K562 (cell line): ENCODE results near the gene ABCF2. TPM values are rescaled to one million over a fixed set of nuclear protein-coding genes. Genes with fewer than 3 reads are reported as not detected.
A peak's percentile ranks its signal among the peaks of the same experiment; 100 is the strongest.

Experiments
- DNMT1 ChIP-seq: fragments of 450-650 bp; IDR thresholded peaks from 2 replicates; pipeline ENCODE4 v1.6.1; 2016; ENCODE audit warnings: antibody characterized with exemption, mild to moderate bottlenecking
- ELF2 ChIP-seq: fragments of 250-450 bp; sonication (Bioruptor Pico); IDR thresholded peaks from 2 replicates; pipeline ENCODE4 v1.5.0; 2021; ENCODE audit warnings: mild to moderate bottlenecking
- FOXJ3 ChIP-seq: sonication (generic); formaldehyde crosslinking; IDR thresholded peaks from 2 replicates; pipeline ENCODE4 v1.4.0; 2020; ENCODE audit warnings: mild to moderate bottlenecking, missing genetic modification reagents
- FOXM1 ChIP-seq, 2 experiments: fragments of 450-650 bp in 1 of 2; sonication (generic) in 1 of 2; formaldehyde crosslinking in 1 of 2; IDR thresholded peaks; 2 replicates each; pipeline versions ENCODE4 v1.6.1 to v1.9.0; 2017 to 2022; ENCODE audit warnings: low read depth in 2 of 2, mild to moderate bottlenecking in 2 of 2, missing genetic modification reagents in 1 of 2, moderate library complexity in 1 of 2
- FOXP1 ChIP-seq: sonication (generic); formaldehyde crosslinking; IDR thresholded peaks from 2 replicates; pipeline ENCODE4 v1.8.0; 2022; ENCODE audit warnings: mild to moderate bottlenecking, missing genetic modification reagents
- ILF3 ChIP-seq: fragments of 450-650 bp; IDR thresholded peaks from 2 replicates; pipeline ENCODE4 v1.6.1; 2018; ENCODE audit warnings: antibody characterized with exemption, mild to moderate bottlenecking, moderate library complexity, borderline replicate concordance
- MED1 ChIP-seq: sonication (generic); formaldehyde crosslinking; IDR thresholded peaks from 2 replicates; pipeline ENCODE4 v1.8.1; 2023; ENCODE audit warnings: missing genetic modification reagents, borderline replicate concordance
- NUFIP1 ChIP-seq: fragments of 450-650 bp; IDR thresholded peaks from 2 replicates; pipeline ENCODE4 v1.6.1; 2018; ENCODE audit not compliant: partially characterized antibody
- PRDM10 ChIP-seq: fragments of 450-650 bp; IDR thresholded peaks from 2 replicates; pipeline ENCODE4 v1.6.1; 2018; ENCODE audit not compliant: partially characterized antibody
- PRPF4 ChIP-seq: fragments of 200-400 bp; formaldehyde crosslinking; IDR thresholded peaks from one replicate; pipeline ENCODE4 v1.6.1; 2017; ENCODE audit warnings: low read length, low read depth, mild to moderate bottlenecking; ENCODE audit not compliant: insufficient read depth, poor library complexity, severe bottlenecking
- SFPQ ChIP-seq: fragments of 200-400 bp; formaldehyde crosslinking; IDR thresholded peaks from 2 replicates; pipeline ENCODE4 v1.6.1; 2017; ENCODE audit warnings: mild to moderate bottlenecking, low read depth, low read length, moderate library complexity
- TAL1 ChIP-seq: fragments of 450-650 bp; IDR thresholded peaks from 2 replicates; pipeline ENCODE4 v1.6.1; 2016; ENCODE audit warnings: mild to moderate bottlenecking
- THRA ChIP-seq: fragments of 450-650 bp; IDR thresholded peaks from 2 replicates; pipeline ENCODE4 v1.6.1; 2017; ENCODE audit warnings: mild to moderate bottlenecking, moderate library complexity
- ZNF24 ChIP-seq: fragments of 450-650 bp; IDR thresholded peaks from 2 replicates; pipeline ENCODE4 v1.6.1; 2016
- ZNF512 ChIP-seq: IDR thresholded peaks from 2 replicates; pipeline ENCODE4 v1.6.1; 2016; ENCODE audit warnings: missing genetic modification characterization, missing compliant biosample characterization
- ZNF644 ChIP-seq: fragments of 200-800 bp; sonication (Bioruptor generic); IDR thresholded peaks from 2 replicates; pipeline ENCODE4 v1.6.1; 2016; ENCODE audit warnings: low read depth, missing genetic modification characterization, missing compliant biosample characterization
- polyA plus RNA-seq, 8 experiments: library from polyadenylated mRNA; depleted of rRNA in 4 of 8; stranded (reverse) in 5 of 8; unstranded in 3 of 8; fragments of >200 nt; fragmentation: Nextera tagmentation in 2 of 8; fragmentation: Illumina TruSeq in 1 of 8; extraction: Ambion mirVana in 2 of 8; extraction: Trizol in 1 of 8; gene quantifications; 2 replicates each; pipeline versions ENCODE4 v1.2.1 to v1.2.3, GENCODE V29; 2011 to 2014; ENCODE audit warnings: inconsistent platforms in 1 of 8, missing spikeins in 1 of 8
- total RNA-seq, 7 experiments: library from RNA; depleted of rRNA in 6 of 7; stranded (reverse); fragments of >200 nt in 6 of 7; fragmentation: Illumina TruSeq in 2 of 7; extraction: Trizol in 2 of 7; gene quantifications; 2 replicates each; pipeline versions ENCODE4 v1.2.1 to v1.2.3, GENCODE V29; 2011 to 2021; ENCODE audit warnings: low replicate concordance in 1 of 7

The ABCF2 gene
- total and polyA plus RNA-seq, 9 of the 15 experiments (the other 6 are each of a cell fraction or from before 2014, with no cell fraction given) = 62.1 to 224 (median 113) TPM

GRCh38 chr7:151242159-151243044 lies 15.4 kb upstream of the ABCF2 start (continued):
- no peak for TF ChIP-seq ZNF512 (tag)
- no peak for TF ChIP-seq SFPQ
- TF ChIP-seq THRA = no peak
- TF ChIP-seq ZNF644 (tag) = no peak
- TF ChIP-seq ELF2 (CRISPR knock-in tag) = 0 out of 2 replicates have a peak, but pooled peaks have one; percentile 35
- no peak for TF ChIP-seq TAL1
- no peak for TF ChIP-seq FOXM1 (IDR thresholded peaks at IDR 0.05; ENCODE audit: low read depth)
- no peak for TF ChIP-seq FOXM1 (CRISPR knock-in tag; IDR thresholded peaks at IDR 0.05; ENCODE audit: low read depth)
- peak; percentile 66 for TF ChIP-seq PRDM10
- no peak for TF ChIP-seq PRPF4
- no peak for TF ChIP-seq ZNF24
- TF ChIP-seq FOXJ3 (CRISPR knock-in tag) = no peak
- TF ChIP-seq DNMT1 = no peak
- TF ChIP-seq FOXP1 (CRISPR knock-in tag) = no peak
- no peak for TF ChIP-seq MED1 (CRISPR knock-in tag)
- no peak for TF ChIP-seq NUFIP1
- TF ChIP-seq ILF3 = no peak
